Activated CD8-positive, alpha-beta memory T cell treated with anti-CD3 and anti-CD28 coated beads, Interleukin-2, amount 10 ng/mL, durations not matched to agents 7 days and 5 days (primary cell): Measurements from ENCODE around the gene PRKCE. TPM values are rescaled to one million over a fixed set of nuclear protein-coding genes. Genes with fewer than 3 reads are reported as not detected.

ENCODE experiments used
- ATAC-seq: fragments of 150-1000 bp; cut with Tn5 transposase; one replicate; pipeline ENCODE4 v1.10.0; 2021; ENCODE audit warnings: moderate library complexity
- CTCF ChIA-PET: fragments of 350-600 bp; sonication (Branson Sonifier 250); formaldehyde crosslinking; loops from one replicate; lab custom pipeline; 2021; ENCODE audit warnings: antibody characterized with exemption; lab: Charles Lee
- DNase-seq: peaks from one replicate; pipeline ENCODE4 v3.0.0-alpha.2; 2020
- H3K27ac Mint-ChIP-seq: one replicate; pipeline ENCODE4 v1.8.0; 2021; ENCODE audit warnings: mild to moderate bottlenecking, mixed read lengths
- H3K27me3 Mint-ChIP-seq: one replicate; pipeline ENCODE4 v1.8.0; 2021; ENCODE audit warnings: mixed read lengths
- H3K36me3 Mint-ChIP-seq: one replicate; pipeline ENCODE4 v1.8.0; 2021; ENCODE audit warnings: mild to moderate bottlenecking, mixed read lengths
- H3K4me1 Mint-ChIP-seq: one replicate; pipeline ENCODE4 v1.8.0; 2021; ENCODE audit warnings: mixed read lengths
- H3K4me3 Mint-ChIP-seq: one replicate; pipeline ENCODE4 v1.8.0; 2021; ENCODE audit warnings: mild to moderate bottlenecking, moderate library complexity, mixed read lengths
- H3K9me3 Mint-ChIP-seq: one replicate; pipeline ENCODE4 v1.8.0; 2022; ENCODE audit warnings: low read depth, mixed read lengths
- total RNA-seq, 2 experiments: library from RNA; stranded (reverse); gene quantifications; one replicate each; pipeline ENCODE4 v1.2.3, GENCODE V29; 2021

PRKCE gene
- total RNA-seq, 2 experiments from 2014 or later, result 16.7 to 39.2 TPM

DNA sequence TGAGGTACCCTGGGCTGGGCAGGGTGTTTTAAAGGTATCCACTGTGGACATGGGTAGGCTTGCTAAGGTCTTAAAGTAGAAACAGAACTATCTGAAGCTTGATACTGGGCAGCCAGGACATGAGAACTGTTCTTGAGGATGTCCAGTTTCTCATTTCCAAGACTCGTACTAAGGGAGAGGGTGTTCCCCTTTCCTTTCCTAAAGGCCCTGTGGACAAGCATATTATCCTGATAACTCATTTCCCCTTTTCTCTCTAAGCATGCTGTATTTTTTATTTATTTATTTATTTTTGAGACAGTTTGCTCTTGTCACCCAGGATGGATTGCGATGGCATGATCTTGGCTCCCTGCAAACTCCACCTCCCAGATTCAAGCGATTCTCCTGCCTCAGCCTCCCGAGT lies 273.6 kb downstream of the PRKCE start:
- DNase-seq (no peak), ATAC-seq (no peak)
- no peak overlapping the region for H3K27ac Mint-ChIP-seq
- H3K9me3 Mint-ChIP-seq, result no peaks in the 10 kb centered on the region
- H3K4me3 Mint-ChIP-seq, result no peak overlapping the region
- no peaks in the 10 kb centered on the region for H3K36me3 Mint-ChIP-seq
- H3K4me1 Mint-ChIP-seq, result no peaks in the 10 kb centered on the region
- no peaks in the 10 kb centered on the region for H3K27me3 Mint-ChIP-seq
- CTCF ChIA-PET, result no interaction called here

DNA sequence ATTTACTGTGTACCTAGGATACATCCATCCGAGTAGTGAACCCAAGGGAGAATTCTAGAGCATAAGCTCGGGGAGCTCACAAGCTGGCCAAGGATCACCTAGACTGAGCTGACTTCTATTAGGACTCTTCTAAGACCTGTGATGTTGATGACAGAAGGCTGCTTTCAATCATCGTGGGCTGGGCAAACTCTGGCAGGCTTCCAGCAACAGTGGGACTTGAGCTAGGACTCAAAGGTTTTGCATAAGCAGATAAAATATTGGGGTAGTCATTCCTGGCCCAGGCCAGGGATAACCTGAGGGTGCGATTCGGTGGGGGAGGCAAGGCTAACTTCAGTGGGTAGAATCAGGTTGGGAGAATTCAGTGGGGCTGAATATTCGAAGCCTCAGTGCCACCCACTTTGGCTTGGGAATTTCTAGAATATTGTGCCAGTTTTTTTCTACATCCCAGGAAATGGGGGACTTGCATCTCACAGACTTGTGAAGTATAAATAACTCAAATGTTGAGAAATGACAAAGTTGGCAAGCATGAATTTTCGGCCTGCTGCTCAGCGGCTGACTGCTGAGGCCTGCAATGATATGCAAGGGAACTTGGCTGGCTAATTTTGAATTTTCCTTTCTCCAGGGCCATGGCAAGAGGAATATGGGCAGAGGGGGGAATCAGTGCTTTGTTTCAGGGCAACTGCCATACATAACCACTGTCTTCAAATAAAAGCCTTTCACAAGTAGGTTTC lies 274.3 kb downstream of the PRKCE start:
- H3K9me3 Mint-ChIP-seq, result no peaks in the 10 kb centered on the region
- no peaks in the 10 kb centered on the region for H3K36me3 Mint-ChIP-seq
- no peaks in the 10 kb centered on the region for H3K27me3 Mint-ChIP-seq
- H3K4me3 Mint-ChIP-seq, result no peak overlapping the region
- ATAC-seq, result no peak
- no peak overlapping the region for H3K27ac Mint-ChIP-seq
- H3K4me1 Mint-ChIP-seq, result no peaks in the 10 kb centered on the region
- no peak for DNase-seq
- CTCF ChIA-PET, result no interaction called here

DNA sequence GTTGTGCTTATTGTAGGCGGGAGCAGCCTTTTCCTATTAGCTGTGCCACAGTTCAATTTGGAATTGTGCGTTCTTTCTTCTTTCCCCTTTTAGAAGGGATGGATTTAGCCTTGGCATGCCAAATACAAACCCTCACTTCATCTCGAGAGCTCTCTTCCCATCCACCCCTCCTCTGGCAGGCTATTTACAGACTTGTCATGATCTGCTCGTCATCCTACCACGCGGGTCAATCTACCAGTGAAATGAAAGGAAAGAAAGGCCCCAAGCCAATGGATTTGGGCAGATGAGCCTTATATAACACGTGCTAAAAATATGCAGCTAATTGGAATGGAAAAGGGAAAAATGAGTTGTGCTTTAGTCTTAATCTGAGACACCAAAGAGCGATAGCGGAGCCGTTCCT lies 277.5 kb downstream of the PRKCE start:
- Mint-ChIP-seq H3K36me3 (peaks cover 2% of the 10 kb centered on the region), H3K4me3 (no peak overlapping the region), H3K4me1 (peaks cover 8% of the 10 kb centered on the region), H3K27ac (no peak overlapping the region), H3K9me3 (no peaks in the 10 kb centered on the region), H3K27me3 (no peaks in the 10 kb centered on the region)
- no peak for DNase-seq
- CTCF ChIA-PET, result interaction anchor here (1.9 kb wide), 1 partner anchor 150 kb away, joined by 6 read pairs; no protein-coding TSS in a partner anchor
- no peak for ATAC-seq

DNA sequence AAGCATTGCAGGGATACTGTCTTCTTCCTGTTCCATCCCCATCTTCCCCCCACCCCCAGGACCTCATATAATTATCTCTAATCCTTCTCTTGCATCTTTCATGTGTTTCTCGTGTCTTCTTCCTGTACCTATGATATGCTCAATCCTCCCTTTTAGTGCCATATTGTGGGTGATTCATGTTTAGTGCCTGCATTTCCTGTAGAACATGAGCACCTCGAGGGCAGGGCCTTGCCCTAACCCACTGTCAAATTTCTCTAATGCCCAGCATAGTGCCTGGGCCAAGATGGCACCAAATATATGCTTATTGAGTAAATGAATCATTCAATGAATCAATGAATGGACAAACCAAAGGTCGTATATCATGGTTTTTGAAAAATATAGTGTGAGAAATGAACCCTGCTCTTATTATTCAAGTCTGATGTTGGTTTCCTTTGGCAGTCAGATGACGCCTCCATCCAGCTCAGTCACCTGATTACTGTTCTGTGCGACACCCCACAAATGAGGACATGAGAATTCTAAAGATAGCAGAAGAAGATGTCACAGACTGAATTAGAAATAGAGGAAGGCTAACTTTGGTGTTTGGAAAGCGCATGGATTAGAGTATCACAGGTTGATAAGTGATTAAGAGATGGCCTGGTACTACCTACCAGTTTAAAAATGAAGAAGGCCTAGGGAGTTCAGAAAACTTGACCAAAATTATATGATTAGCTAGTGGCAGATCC lies 278.4 kb downstream of the PRKCE start:
- Mint-ChIP-seq H3K27ac (no peak overlapping the region), H3K4me1 (peaks cover 8% of the 10 kb centered on the region), H3K36me3 (peaks cover 2% of the 10 kb centered on the region), H3K9me3 (no peaks in the 10 kb centered on the region), H3K4me3 (no peak overlapping the region), H3K27me3 (no peaks in the 10 kb centered on the region)
- DNase-seq (no peak), ATAC-seq (no peak)
- CTCF ChIA-PET, result interaction anchor here (1.9 kb wide), 1 partner anchor 151 kb away, joined by 6 read pairs; no protein-coding TSS in a partner anchor

- Mint-ChIP-seq H3K27ac (no peak overlapping the region), H3K4me1 (peaks cover 8% of the 10 kb centered on the region), H3K9me3 (no peaks in the 10 kb centered on the region), H3K36me3 (peaks cover 2% of the 10 kb centered on the region), H3K4me3 (no peak overlapping the region), H3K27me3 (no peaks in the 10 kb centered on the region)
- no peak for DNase-seq
- no peak for ATAC-seq
- CTCF ChIA-PET, result no interaction called here
Measured at GRCh38 chr2:45930396-45930792, 278.9 kb downstream of the PRKCE start.

DNA sequence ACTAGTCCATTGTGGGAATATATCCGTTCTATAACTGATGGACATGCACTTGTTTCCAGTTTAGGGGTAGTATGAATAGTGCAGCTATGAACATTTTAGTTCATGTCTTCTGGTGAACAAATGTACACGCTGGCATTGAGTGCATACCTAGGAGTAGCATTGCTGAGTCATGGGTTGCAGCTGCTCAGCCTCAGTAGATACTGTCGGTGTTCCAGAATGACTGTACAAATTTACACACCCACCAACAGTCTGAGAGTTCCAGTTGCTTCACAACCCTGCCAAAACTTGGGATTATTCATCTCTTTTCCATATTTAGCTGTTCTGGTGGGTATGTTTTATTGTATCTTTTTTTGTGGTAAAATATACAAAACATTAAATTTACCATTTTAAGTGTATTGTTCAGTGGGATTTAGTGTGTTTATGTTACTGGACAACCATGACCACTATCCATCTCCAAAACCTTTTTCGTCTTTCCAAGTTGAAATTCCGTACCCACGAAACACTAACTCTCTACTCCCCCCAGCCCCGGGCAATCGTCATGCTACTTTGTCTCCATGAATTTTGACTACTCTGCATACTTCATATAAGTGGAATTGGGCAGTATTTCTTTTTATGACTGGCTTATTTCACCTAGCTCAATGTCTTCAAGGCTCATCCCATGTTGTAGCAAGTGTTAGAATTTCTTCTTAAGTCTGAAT lies 281.0 kb downstream of the PRKCE start:
- Mint-ChIP-seq H3K27me3 (no peaks in the 10 kb centered on the region), H3K27ac (no peak overlapping the region), H3K4me3 (no peak overlapping the region), H3K4me1 (peaks cover 16% of the 10 kb centered on the region), H3K36me3 (peaks cover 2% of the 10 kb centered on the region), H3K9me3 (no peaks in the 10 kb centered on the region)
- CTCF ChIA-PET, result interaction anchor here (0.9 to 1.2 kb wide), 2 partner anchors 72 to 154 kb away, joined by 3 to 4 read pairs; no protein-coding TSS in a partner anchor
- no peak for ATAC-seq
- no peak for DNase-seq

GRCh38 chr2:45935791-45936622 lies 284.5 kb downstream of the PRKCE start:
- peak; percentile 70 for DNase-seq
- Mint-ChIP-seq H3K36me3 (peaks cover 2% of the 10 kb centered on the region), H3K27ac (peak overlapping the region; percentile 2), H3K9me3 (no peaks in the 10 kb centered on the region), H3K4me3 (no peak overlapping the region), H3K4me1 (peaks cover 16% of the 10 kb centered on the region), H3K27me3 (no peaks in the 10 kb centered on the region)
- CTCF ChIA-PET, result interaction anchor here (0.7 to 3.4 kb wide), 18 partner anchors 10 to 302 kb away, joined by 3 to 22 read pairs (median 3); no protein-coding TSS in a partner anchor
- peak; percentile 66 for ATAC-seq

DNA sequence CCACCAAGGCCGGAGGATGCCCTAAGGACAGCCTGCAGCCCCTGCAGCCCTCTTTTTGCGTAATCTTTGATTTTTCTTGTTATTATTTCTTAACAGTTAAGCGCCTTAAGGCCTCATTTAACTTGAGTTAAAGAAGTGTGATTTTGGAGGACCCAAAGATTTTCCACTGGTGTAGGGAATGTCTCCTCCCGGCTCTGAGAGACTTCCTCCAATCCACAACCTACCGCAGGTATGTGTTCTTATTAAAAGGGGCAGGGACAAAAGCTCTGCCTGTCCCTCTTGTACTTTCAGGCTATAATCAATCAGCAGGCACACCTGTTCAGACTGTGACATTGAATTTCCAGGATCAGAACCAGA lies 285.1 kb downstream of the PRKCE start:
- ATAC-seq (no peak), DNase-seq (no peak)
- Mint-ChIP-seq H3K27me3 (no peaks in the 10 kb centered on the region), H3K27ac (no peak overlapping the region), H3K4me1 (peaks cover 16% of the 10 kb centered on the region), H3K9me3 (no peaks in the 10 kb centered on the region), H3K36me3 (peaks cover 2% of the 10 kb centered on the region), H3K4me3 (no peak overlapping the region)
- CTCF ChIA-PET, result interaction anchor here (0.8 to 3.4 kb wide), 10 partner anchors 10 to 287 kb away, joined by 3 to 22 read pairs (median 4); no protein-coding TSS in a partner anchor

GRCh38 chr2:45937990-45938389 lies 286.5 kb downstream of the PRKCE start:
- no peak overlapping the region for H3K27ac Mint-ChIP-seq
- DNase-seq (no peak), ATAC-seq (no peak)
- no peak overlapping the region for H3K4me3 Mint-ChIP-seq
- H3K9me3 Mint-ChIP-seq, result no peaks in the 10 kb centered on the region
- peaks cover 7% of the 10 kb centered on the region for H3K4me1 Mint-ChIP-seq
- CTCF ChIA-PET, result no interaction called here
- no peaks in the 10 kb centered on the region for H3K36me3 Mint-ChIP-seq
- H3K27me3 Mint-ChIP-seq, result no peaks in the 10 kb centered on the region

GRCh38 chr2:45938649-45939511 lies 287.4 kb downstream of the PRKCE start:
- CTCF ChIA-PET, result no interaction called here
- Mint-ChIP-seq H3K27me3 (no peaks in the 10 kb centered on the region), H3K9me3 (no peaks in the 10 kb centered on the region)

GRCh38 chr2:45941531-45942236 lies 290.2 kb downstream of the PRKCE start:
- H3K4me1 Mint-ChIP-seq, result no peaks in the 10 kb centered on the region
- H3K36me3 Mint-ChIP-seq, result no peaks in the 10 kb centered on the region
- CTCF ChIA-PET, result interaction anchor here (0.6 to 1.6 kb wide), 2 partner anchors 210 to 299 kb away, joined by 3 read pairs; no protein-coding TSS in a partner anchor
- ATAC-seq, result no peak
- H3K27me3 Mint-ChIP-seq, result no peaks in the 10 kb centered on the region
- no peaks in the 10 kb centered on the region for H3K9me3 Mint-ChIP-seq
- no peak overlapping the region for H3K27ac Mint-ChIP-seq
- DNase-seq, result no peak
- no peak overlapping the region for H3K4me3 Mint-ChIP-seq

More at GRCh38 chr2:45938649-45939511, 287.4 kb downstream of the PRKCE start:
- H3K36me3 Mint-ChIP-seq, result no peaks in the 10 kb centered on the region
- no peak for DNase-seq
- no peak overlapping the region for H3K4me3 Mint-ChIP-seq
- H3K4me1 Mint-ChIP-seq, result peaks cover 7% of the 10 kb centered on the region
- H3K27ac Mint-ChIP-seq, result no peak overlapping the region
- no peak for ATAC-seq
